ENCODE data around the gene DNAJA4.

DNA sequence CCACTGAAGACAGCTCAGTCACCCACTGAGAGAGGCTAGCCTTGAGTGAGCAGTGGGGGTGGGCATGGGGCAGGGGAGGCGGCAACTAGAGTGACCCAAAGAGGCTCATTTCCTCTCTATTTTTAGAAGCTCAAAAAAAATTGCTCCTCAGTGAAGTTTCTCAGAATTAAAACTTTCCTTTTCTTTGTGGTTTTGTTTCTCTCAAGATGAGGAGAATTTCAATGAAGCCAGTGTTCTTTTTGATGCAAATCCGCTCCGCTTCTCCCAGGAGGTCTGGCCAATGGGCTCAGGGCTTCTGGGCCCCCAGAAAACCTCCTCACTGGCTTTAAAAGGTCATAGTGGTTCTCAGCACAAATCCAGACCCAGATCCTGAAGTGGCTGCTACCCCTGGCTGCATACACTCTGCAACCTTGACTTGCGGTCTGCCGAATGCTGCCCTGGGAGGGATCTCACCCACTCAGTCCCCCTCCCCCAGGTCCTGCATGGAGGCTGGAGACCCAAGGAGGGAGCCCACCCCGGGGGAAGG lies 29.8 kb upstream of the DNAJA4 start, which contains the start of gene ACSBG1:
- TF ChIP-seq, protein P1, sequence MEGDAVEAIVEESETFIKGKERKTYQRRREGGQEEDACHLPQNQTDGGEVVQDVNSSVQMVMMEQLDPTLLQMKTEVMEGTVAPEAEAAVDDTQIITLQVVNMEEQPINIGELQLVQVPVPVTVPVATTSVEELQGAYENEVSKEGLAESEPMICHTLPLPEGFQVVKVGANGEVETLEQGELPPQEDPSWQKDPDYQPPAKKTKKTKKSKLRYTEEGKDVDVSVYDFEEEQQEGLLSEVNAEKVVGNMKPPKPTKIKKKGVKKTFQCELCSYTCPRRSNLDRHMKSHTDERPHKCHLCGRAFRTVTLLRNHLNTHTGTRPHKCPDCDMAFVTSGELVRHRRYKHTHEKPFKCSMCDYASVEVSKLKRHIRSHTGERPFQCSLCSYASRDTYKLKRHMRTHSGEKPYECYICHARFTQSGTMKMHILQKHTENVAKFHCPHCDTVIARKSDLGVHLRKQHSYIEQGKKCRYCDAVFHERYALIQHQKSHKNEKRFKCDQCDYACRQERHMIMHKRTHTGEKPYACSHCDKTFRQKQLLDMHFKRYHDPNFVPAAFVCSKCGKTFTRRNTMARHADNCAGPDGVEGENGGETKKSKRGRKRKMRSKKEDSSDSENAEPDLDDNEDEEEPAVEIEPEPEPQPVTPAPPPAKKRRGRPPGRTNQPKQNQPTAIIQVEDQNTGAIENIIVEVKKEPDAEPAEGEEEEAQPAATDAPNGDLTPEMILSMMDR (conservative IDR thresholded peaks at IDR 0.05; ENCODE audit: low read depth, low read length), result no peak
- TF ChIP-seq EZH2 (IDR thresholded peaks at IDR 0.05; ENCODE audit: low read length, unreplicated experiment), result no peak
